GM21526 (cell line): ENCODE results near the gene NBPF12.
A peak's percentile ranks its signal among the peaks of the same experiment; 100 is the strongest.
"Not testable (repeated sequence)": the region's sequence is repeated elsewhere in the genome, so short reads cannot be mapped to it uniquely, and the experiment has no call there.

Experiments
- ATAC-seq: cut with Tn5 transposase; IDR thresholded peaks from one replicate; pipeline ENCODE4 v1.9.1; 2021; ENCODE audit warnings: moderate library complexity; ENCODE audit not compliant: unreplicated experiment, low FRiP score

Gene NBPF12

GRCh38 chr1:146938242-146938902 lies at the start of gene NBPF12:
NBPF12 (plus strand) TSS chr1:146938324; CDS start chr1:146960144, 21,820 bp downstream.
- ATAC-seq, result peak; percentile 70

GRCh38 chr1:146891355-146891754 lies 46.8 kb upstream of the NBPF12 start:
- not testable (repeated sequence) for ATAC-seq

- ATAC-seq, result not testable (repeated sequence)
Measured at GRCh38 chr1:146892331-146892730, 45.8 kb upstream of the NBPF12 start.

- not testable (repeated sequence) for ATAC-seq
Measured at GRCh38 chr1:146907565-146908261, 30.4 kb upstream of the NBPF12 start.

DNA sequence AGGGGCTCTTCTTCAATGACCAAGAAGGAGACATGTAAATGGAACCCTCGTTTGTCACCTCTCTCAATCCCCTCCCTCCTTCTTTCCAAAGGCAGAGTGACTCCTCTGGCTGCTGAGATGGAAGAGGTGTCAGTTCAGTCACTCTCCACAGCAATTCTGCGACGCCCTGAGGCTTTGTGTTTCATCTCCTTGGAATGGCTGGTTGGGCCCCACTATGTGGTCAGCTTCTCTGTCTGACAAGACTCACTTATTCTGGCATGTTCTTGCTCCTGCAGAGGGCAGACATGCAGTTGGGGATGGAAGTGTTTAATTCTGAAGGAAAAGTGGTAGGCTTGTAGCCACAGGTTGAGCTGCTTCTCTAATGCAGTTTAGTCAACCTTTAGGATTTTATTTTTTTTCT lies 25.1 kb upstream of the NBPF12 start:
- ATAC-seq, result not testable (repeated sequence)

DNA sequence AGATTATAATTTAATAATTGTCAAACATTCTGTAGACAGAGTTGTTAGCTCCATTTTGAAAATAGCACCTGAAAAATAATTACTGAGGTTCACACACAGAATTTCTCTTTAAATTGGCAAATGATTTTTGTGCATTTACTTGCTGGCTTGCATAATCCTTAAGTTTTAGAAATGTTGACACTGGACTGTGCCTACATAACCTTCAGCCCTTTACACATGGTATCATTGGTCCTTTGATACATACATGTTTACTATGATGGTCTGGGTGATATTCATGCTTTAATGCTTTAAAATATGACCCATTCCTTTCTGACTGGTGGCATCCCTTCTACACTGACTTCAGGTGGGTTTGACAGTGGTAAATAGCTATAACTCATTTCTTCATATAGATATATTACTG lies 17.3 kb upstream of the NBPF12 start:
- not testable (repeated sequence) for ATAC-seq

GRCh38 chr1:146922614-146923013 lies 15.5 kb upstream of the NBPF12 start:
- ATAC-seq, result not testable (repeated sequence)

- ATAC-seq, result not testable (repeated sequence)
Measured at GRCh38 chr1:146924106-146924505, 14.0 kb upstream of the NBPF12 start.

- ATAC-seq, result not testable (repeated sequence)
Measured at GRCh38 chr1:146926413-146926812, 11.7 kb upstream of the NBPF12 start.

DNA sequence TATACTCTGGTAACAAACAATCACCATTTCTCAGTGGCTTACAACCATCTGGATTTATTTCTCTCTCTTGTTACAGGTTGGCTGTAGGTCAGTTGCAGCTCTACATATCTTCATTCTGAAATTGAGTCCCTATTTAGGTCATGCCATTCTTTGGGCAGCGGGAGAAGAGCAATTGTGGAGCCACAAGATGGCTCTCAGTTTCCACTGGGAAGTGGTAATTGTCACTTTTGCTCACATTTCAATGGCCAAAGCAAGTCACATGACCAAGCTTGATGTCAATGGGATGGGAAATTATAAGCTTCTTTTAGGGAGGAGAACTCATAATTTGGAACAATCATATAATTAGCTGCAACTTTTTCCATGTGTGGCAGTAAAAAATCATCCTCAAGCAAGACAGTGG lies 7.9 kb upstream of the NBPF12 start:
- not testable (repeated sequence) for ATAC-seq

GRCh38 chr1:146934390-146935223 lies 3.5 kb upstream of the NBPF12 start:
- ATAC-seq, result peak; percentile 46

DNA sequence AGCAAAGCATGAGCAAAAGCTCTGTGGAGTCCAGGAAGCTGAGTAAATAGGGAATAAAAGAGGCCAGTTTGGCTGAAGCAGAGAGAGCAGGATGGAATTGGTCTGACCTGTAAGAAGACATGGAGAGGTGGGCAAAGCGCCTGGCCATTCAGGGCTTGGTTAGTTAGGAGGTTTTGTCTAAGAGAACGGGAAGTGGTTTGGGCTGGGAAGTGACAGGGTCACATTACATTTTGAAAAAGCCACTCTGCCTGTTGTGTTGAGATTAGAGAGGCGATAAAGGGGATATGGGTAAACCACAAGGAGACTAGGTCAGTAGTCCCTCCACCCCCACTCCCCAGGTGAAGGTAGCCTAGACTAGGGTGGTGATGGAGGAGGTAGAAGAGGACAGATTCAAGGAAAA lies 662 bp upstream of the NBPF12 start:
- ATAC-seq, result not testable (repeated sequence)

- ATAC-seq, result peak; percentile 27
Measured at GRCh38 chr1:146938927-146939786, 1.0 kb downstream of the NBPF12 start.

- not testable (repeated sequence) for ATAC-seq
Measured at GRCh38 chr1:146940293-146940692, 2.2 kb downstream of the NBPF12 start.

GRCh38 chr1:146943342-146943886 lies 5.3 kb downstream of the NBPF12 start:
- not testable (repeated sequence) for ATAC-seq

GRCh38 chr1:146948127-146948526 lies 10.0 kb downstream of the NBPF12 start:
- ATAC-seq, result not testable (repeated sequence)

DNA sequence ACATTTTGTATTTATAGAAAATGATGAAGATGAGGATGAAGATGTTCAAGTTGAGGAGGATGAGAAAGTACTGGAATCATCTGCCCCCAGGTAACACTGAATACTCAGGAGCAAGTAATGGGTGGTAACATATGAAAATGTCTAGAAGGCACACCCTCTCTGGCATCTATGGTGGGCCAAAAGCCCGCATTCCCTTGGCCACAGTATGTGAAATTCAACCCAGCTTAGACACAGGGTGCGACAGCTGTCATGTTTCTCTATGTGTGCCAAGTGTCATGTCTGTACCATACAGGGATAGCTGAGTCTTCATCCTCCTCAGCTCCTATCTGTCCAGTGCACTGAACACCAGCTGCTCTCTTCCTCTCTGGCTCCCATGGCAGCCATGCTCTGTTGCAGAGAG lies 26.2 kb downstream of the NBPF12 start:
- not testable (repeated sequence) for ATAC-seq

- ATAC-seq, result not testable (repeated sequence)
Measured at GRCh38 chr1:146966351-146966750, 28.2 kb downstream of the NBPF12 start.

DNA sequence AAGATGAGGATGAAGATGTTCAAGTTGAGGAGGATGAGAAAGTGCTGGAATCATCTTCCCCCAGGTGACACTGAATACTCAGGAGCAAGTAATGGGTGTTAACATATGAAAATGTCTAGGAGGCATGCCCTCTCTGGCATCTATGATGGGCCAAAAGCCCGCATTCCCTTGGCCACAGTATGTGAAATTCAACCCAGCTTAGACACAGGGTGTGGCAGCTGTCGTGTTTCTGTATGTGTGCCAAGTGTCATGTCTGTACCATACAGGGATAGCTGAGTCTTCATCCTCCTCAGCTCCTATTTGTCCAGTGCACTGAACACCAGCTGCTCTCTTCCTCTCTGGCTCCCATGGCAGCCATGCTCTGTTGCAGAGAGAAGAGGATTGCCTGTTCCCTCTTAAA lies 32.5 kb downstream of the NBPF12 start:
- not testable (repeated sequence) for ATAC-seq

GRCh38 chr1:146972681-146973080 lies 34.6 kb downstream of the NBPF12 start:
- ATAC-seq, result not testable (repeated sequence)
